Measurements from ENCODE around the gene ABCD3.
"Not testable (repeated sequence)": the region's sequence is repeated elsewhere in the genome, so short reads cannot be mapped to it uniquely, and the experiment has no call there.

The ABCD3 gene

DNA sequence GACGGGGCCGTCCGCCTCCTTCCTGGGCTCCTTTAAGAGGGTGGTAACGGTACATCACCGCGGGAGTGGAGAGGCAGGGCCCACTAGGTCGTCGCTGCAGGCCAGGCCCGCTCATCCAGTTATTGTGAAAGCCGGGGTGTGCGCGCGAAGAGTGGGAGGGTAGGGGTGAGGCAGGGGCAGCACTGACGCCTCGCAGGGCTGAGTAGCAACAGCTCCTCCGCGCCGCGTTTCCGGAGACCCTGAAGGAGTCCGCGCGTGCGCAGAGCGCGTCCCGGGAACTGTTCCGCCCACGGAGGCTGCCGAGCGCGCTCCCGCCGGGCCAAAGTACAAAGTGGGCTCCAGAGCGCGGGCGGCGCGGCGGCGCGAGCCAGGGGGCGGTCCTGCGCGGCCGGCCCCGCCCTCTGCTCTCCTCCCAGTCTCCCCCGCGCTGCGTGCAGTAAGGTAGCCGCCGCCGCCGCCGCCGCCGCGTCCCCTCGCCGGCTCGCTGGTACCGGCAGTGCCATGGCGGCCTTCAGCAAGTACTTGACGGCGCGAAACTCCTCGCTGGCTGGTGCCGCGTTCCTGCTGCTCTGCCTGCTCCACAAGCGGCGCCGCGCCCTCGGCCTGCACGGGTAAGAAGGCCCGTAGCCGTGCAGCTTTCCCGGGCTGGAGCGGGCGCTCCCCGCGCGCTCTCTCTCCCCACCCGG lies at the start of gene ABCD3:
Gene ABCD3, plus strand, starts transcription at position 412 of the 686 bp plus-strand sequence. Its CDS starts 90 bp downstream, at position 502.
- no peak for FAIRE-seq

DNA sequence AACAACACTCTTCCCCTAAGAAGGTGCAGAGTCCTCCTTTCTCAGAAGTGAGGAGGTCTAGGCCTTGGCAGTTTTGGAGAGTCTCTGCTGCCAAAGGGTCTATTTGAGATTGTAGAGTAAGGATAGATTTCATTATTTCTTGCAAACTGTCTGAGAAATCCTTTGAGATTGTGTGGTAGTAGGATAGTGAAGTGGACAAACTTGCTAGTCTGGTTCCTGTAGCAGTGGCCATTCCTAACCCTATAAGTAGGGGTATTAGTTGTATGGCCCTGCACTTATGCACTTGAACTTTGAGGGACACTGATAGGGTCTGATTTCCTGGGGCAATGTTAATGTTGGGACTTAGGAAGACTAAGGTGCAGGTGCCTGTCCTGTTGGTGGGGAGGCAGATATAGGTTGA lies 45.4 kb upstream of the ABCD3 start:
- not testable (repeated sequence) for FAIRE-seq

- not testable (repeated sequence) for FAIRE-seq
These were observed 44.9 kb upstream of the ABCD3 start for GRCh38 chr1:94373311-94373710.

DNA sequence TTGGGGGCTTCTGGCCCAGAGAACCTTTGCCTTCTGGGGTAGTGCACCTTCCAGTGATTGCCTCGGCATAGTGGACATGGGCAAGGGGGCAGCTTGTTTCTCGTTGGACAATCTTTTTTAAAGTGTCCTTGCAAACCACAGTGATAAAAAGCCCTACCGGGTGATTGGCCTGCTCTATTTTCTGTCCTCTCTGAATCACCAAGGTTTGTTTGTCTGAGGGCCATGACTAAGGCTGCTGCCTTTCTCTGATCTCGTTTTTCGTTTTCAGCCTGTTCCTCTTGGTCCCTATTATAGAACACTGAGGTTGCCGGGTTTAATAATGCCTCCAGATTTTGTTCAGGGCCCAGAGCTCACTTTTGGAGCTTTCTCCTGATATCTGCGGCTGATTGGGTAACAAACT lies 42.5 kb upstream of the ABCD3 start:
- not testable (repeated sequence) for FAIRE-seq

GRCh38 chr1:94378493-94378892 lies 39.7 kb upstream of the ABCD3 start:
- FAIRE-seq: not testable (repeated sequence)

DNA sequence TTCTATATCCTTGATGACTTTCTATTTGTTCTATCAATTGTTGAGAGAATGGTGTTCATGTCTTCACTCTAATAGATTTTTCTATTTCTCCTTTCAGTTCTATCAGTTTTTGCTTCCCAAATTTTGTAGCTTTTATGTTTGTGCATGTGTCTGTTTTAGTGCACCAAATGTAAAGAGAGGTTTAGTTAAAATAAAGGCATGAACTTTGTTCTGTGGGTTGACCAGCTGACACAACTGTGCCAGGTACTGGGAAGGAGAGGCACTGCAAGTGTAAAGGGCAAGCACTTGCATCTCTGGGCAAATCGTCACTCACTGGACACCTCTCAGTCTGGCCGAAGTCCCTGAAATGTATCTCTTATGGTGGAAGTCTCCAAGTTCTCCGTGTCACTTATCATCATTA lies 38.6 kb upstream of the ABCD3 start:
- no peak for FAIRE-seq

DNA sequence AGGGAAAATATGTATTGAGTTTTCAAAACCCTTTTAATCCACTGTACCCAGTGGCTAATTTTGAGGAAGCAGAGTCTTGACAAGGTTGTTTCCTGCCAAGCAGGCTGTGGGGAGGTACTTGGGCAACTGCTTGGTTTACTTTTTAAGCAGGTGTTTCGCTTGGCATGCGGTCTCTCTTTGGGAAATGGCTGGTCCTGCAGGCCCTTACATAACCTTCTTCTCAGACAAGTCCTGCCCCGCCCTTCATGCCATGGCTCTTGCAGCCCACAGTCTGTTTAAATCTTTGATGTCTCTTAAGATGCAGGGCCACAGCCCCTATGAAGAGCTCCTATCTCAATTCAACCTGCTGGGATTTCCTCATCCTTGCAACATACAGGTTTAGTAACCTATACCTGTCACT lies 36.0 kb upstream of the ABCD3 start:
- no peak for FAIRE-seq

GRCh38 chr1:94383966-94384408 lies 34.2 kb upstream of the ABCD3 start:
- no peak for FAIRE-seq

DNA sequence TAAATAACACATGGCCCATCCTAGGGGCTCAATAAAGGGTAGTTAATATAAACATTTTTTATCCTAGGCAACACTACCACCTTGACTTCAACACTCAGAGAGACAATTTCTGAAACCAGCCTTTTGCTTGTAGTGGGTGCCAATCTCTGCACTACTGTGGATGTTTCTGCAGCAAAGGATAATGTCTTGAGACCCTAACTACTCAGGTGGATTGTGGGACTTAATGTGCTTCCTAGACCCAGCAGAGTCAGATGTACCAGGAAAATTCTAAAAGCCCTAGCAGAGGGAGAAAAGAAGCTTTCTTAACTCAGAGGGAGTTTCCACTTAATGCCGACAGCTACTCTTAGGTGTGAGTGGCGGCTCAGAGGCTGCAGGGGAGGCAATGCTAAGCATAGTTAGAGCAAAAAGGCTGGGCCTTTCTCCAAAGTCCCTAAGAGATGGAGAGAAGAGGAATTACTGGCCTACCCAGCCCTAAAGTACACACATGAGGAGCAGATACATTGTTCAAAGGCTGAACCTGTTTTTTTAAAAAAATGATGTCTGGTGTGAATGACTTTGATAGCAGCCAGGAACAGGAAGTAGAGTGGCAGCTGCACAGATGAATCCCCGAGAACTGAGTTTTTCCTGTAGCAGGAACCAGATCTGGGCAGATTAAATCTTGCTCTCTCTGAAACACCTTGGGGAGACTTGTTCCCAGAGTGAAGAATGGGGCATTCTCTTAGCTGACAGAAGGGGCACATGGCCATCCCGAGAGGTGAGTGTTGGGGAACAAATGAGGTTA lies 33.5 kb upstream of the ABCD3 start:
- FAIRE-seq: no peak

DNA sequence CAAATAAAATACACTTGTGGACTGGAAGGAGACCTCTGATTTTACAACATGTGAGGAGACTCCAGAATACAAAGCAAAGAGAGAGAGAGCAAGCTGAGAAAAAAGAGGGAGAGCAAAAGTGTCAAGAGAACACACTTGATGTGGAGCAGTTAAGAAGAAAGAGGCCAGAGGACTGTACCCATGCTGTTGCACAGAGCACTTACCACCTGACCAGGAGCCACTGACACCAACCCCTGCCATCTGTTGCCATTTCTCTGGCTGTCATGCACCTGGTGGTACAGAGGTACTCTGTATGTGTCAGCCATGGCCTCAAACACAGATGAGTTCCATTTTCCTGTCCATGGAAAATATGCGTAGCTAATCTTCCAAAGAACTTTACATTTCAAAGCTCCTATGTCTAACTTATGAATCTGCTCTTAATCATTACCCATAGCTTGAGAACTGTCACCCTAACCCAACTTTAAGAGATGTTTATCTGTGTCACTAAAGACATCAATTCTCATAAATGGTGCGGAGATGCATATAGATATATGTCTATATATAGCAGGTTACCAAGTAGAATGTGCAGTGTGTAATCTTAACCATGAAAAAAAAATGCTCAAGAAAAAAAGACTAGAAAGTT lies 32.8 kb upstream of the ABCD3 start:
- no peak for FAIRE-seq

- FAIRE-seq: no peak
These were observed 28.9 kb upstream of the ABCD3 start for GRCh38 chr1:94389298-94389697.

DNA sequence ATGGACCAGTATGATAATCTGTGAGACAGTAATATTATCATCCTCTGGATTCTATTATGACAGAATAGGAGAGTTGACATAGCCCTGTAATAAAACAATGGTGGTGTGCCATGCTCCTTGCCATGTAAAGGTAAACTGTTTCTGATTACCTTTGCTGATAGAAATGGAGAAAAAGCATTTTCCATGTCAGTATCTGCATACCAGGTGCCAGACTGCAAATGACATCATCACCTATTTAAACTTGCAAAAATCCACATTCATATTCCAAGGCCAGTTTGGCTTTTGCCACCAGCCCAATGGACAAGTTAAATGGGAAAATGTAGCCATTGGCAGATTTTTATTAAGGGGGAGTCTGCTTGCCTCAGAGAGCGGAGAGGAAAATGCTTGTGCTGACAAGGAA lies 23.9 kb upstream of the ABCD3 start:
- no peak for FAIRE-seq

- FAIRE-seq: no peak
These were observed 23.0 kb upstream of the ABCD3 start for GRCh38 chr1:94395231-94395630.

- FAIRE-seq: no peak
These were observed 22.4 kb upstream of the ABCD3 start for GRCh38 chr1:94395748-94396309.

- no peak for FAIRE-seq
These were observed 21.7 kb upstream of the ABCD3 start for GRCh38 chr1:94396356-94397010.

GRCh38 chr1:94398356-94398755 lies 19.8 kb upstream of the ABCD3 start:
- no peak for FAIRE-seq

- peak; percentile 87 for FAIRE-seq
These were observed 18.7 kb upstream of the ABCD3 start for GRCh38 chr1:94399453-94399852.

DNA sequence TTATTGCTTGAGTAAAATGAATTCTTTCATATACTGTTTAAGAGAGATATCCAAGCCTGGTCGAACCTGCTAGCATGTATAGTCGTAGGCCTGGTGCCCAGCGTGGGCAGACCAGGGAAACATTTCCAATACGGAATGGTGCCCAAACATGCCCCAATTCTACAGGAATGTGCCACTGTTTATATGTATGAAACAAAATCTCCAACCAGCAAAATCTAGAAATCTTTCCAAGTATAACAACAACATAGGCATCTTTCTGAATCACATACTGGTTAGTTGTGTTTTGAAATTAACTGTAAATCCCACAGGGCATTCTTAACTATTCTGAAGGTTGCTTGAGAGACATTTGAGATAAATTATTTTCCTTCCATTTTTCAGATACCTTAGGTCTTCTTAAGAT lies 17.0 kb upstream of the ABCD3 start:
- no peak for FAIRE-seq

DNA sequence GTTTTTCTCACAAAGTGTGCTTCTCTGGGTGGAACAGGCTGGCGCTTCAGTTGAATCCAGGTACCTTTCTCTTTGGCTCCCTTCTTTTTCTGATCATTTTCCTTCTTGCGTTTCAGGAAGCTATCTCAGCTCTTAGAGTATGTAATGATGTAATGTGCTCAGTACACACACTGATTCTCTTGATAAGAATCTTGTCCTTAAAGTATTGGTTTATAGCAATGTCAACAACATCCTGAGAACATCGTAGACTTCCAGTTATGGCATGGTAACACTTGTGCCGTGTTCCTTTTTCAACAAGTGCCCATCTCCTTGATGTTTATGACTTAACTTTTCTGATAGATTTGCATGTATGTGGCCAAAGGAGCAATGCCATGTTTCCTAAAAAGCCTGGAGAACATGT lies 11.7 kb upstream of the ABCD3 start:
- no peak for FAIRE-seq

GRCh38 chr1:94408104-94408830 lies 9.9 kb upstream of the ABCD3 start:
- no peak for FAIRE-seq

GRCh38 chr1:94411237-94411636 lies 7.0 kb upstream of the ABCD3 start:
- FAIRE-seq: no peak

- no peak for FAIRE-seq
These were observed 4.9 kb upstream of the ABCD3 start for GRCh38 chr1:94413311-94413710.
